Middle frontal gyrus (tissue), 1 donor: ENCODE results near the gene STMN1.
A peak's percentile ranks its signal among the peaks of the same experiment; 100 is the strongest.
"Not testable (repeated sequence)": the region's sequence is repeated elsewhere in the genome, so short reads cannot be mapped to it uniquely, and the experiment has no call there.

Experiments
- DNase-seq: peaks from one replicate; pipeline ENCODE4 v3.0.0-alpha.2; 2015; ENCODE audit warnings: low spot score; ENCODE audit errors: extremely low spot score

The STMN1 gene

GRCh38 chr1:25905680-25906643, at the start of gene STMN1:
TSS of gene STMN1 (minus strand) at chr1:25906419. CDS start at chr1:25904676, 1,743 bp downstream.
- DNase-seq = peak; percentile 89

DNA sequence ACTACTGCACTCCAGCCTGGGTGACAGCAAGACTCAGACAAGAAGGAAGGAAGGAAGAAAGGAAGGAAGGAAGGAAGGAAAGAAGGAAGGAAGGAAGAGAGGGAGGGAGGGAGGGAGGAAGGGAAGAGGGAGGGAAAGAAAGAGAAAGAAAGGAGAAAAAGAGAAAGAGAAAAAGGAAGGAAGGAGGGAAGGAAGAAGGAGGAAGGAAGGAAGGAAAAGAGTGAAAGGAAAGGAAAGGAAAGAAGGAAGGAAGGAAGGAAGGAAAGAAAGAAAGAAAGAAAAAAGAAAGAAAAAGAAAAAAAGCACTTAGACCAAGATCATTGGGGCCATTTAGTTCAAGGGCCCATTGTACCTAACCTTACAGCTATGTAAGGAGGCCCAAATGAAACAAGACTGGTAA, 49.3 kb upstream of the STMN1 start:
- DNase-seq = no peak

GRCh38 chr1:25954282-25954938, 48.2 kb upstream of the STMN1 start:
- DNase-seq = no peak

DNA sequence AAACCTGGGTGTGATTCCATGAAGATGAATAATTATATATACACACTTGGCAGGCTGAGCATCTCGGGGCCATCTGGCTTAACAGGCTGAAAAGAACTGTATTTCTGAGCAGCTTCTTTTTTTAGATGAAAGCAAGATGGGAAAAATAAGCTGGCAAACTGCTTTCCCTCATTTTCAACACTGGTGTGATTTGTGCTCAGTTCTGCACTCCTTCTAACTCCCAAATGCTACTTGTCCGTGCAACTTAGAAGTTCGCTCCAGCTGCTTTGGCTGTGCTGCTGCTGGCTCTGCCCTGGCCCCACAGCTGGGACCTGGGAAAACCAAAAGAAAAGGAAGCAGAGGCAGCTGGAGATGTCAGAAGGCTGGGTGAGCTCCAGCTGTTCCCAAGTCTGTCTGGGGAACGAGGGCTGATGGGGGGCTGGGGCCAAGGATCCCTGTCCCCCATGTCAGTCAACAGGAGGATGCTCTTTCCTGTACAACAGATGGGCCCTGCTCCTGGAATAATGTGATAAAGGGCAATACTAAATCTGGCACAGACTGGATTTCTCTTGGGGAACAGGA, 46.7 kb upstream of the STMN1 start:
- peak; percentile 70 for DNase-seq

DNA sequence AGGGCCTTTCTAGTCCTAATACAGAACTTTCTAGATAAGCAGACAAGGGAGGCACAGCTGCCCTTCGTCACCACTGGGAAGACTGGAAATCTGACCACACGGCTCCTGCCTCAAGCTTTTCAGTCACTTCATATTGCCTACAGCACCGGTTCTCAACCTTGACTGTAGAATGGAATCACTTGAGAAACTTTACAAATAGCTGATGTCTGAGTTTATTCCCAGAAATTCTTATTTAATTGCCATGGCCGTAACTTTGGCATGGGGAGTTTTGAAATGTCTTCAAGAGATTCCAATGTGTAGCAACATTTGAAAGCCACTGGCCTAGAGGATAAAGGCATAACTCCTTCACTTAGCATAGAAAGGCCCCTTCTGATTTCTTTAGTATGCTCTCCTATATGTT, 42.4 kb upstream of the STMN1 start:
- DNase-seq = no peak

DNA sequence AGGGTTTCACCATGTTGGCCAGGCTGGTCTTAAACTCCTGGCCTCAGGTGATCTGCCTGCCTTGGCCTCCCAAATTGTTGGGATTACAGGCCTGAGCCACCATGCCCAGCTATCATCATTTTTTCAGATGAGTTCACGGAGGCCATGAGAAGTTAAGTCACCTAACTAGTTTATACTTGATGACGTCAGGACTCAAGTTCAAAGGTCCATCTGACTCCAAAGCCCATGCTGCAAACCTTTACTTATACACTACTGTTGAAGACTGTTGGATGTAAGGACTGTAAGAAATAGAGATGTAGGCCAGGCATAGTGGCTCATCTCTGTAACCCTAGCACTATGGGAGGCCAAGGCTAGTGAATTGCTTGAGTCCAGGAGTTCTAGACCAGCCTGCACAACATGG, 40.8 kb upstream of the STMN1 start:
- DNase-seq = no peak

DNA sequence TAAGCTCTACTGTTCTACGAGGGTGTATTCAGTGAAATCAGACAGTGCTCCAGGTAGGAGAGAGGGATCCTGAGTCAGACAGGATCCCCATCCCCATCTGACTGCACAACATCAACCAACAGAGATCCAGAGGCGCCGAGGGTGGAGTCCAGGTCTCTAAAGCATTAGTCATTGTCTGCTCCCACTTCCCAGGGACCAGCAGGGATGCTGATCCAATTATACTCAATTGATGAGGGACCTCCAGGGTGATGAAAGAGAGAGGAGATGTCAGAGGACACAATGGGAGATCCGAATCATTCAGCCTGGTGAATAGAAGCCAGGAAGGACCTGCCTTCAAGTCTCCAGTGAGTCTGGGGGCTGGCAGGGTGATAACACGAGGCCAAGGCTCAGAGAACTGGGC, 39.5 kb upstream of the STMN1 start:
- no peak for DNase-seq

DNA sequence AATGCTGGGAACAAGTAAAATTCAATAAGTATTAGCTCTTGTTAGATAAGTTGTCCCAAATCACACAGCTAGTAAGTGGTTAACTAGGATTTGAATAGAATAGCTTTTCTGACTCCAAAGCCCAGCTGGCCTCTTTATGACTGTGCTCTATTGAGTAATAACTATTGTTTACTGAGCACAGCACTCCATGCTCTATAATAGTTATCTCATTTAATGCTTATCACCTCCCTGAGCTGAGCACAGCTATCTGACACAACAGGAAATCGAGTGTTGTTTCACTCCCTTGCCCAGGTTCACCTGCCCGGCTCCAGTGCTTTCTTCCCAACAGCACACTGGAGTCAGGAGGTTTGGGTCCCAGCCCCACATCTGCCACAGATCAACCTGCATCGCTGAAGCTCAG, 38.8 kb upstream of the STMN1 start:
- no peak for DNase-seq

DNA sequence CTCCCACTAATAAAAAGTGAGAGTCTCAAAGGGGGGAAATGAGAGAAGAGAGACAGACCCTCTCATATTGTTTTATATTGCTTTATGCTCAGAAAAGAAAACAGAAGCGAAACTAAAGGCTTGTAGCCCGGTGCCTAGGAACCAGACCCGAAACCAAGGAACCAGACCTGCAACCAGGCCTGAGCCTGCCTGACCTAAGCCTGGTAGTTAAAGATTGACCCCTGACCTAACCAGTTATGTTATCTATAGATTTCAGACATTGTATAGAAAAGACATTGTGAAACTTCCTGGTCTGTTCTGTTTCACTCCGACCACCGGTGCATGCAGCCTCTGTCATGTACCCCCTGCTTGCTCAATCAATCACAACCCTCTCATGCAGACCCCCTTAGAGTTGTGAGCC, 37.3 kb upstream of the STMN1 start:
- not testable (repeated sequence) for DNase-seq

DNA sequence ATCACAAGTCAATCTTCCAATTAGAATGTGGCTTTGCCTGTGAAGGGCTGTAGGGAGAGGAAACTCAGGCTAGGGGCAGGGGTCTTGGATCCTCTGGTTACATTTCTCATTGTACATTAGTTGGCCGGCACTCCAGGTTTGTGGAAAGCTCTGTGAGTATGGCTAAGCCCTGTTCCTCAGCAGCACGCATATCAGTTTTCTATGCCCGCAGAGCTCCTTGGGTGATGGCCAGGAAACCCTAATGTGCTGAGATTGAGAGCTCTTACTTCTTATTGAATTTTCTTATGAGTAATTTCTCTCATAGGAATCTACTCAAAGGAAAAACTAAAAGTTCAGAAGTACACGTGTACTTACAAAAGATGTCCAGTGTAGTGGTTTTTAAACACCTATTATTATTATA, 30.7 kb upstream of the STMN1 start:
- DNase-seq = no peak

DNA sequence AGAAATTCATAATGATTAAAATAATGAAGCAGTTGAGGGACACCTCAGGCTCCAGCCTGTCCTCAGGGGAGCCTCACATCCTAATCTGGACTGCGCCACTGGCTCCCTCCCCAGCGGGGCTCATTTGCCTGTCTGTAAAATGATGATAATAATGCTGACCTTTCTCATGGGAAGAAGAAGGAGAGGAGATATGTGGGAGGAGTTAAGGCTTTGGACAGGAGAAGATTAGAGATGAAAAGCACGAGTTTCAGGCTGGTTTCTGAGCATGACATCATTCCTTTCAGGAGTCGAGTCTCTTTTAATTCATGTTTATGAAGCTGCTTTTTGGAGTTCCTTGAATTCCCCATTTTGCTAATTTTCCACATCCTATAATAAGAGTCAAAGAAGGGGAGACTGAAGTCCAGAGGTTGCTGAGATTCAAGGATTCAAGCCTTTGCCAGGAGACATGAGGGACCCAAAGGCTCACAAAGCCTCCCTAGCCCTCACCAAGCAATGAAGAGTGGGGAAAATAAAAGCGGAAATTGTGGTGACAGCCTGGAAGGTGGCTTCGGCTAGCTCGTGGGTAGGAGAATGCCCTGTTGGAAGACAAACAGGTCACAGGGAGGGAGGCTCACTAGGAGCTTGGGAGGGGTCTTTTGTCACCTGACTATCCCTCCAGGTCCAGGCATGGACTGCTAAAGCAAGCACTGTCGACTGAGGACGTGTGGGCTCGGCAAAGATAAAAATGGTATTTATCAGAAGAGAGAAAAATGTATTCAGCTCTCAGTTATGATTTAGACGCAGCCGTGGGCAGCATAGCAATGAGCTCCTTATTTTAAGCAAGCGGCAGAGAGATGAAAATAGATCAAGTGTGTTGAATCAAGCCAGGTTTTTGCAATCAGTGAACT, 27.5 kb upstream of the STMN1 start:
- peak; percentile 81 for DNase-seq

- DNase-seq = not testable (repeated sequence)
These were observed 26.7 kb upstream of the STMN1 start for GRCh38 chr1:25932811-25933400.

GRCh38 chr1:25932321-25932720, 26.1 kb upstream of the STMN1 start:
- DNase-seq = no peak

GRCh38 chr1:25929016-25929415, 22.8 kb upstream of the STMN1 start:
- no peak for DNase-seq

- DNase-seq = no peak
These were observed 21.5 kb upstream of the STMN1 start for GRCh38 chr1:25927521-25928265.

DNA sequence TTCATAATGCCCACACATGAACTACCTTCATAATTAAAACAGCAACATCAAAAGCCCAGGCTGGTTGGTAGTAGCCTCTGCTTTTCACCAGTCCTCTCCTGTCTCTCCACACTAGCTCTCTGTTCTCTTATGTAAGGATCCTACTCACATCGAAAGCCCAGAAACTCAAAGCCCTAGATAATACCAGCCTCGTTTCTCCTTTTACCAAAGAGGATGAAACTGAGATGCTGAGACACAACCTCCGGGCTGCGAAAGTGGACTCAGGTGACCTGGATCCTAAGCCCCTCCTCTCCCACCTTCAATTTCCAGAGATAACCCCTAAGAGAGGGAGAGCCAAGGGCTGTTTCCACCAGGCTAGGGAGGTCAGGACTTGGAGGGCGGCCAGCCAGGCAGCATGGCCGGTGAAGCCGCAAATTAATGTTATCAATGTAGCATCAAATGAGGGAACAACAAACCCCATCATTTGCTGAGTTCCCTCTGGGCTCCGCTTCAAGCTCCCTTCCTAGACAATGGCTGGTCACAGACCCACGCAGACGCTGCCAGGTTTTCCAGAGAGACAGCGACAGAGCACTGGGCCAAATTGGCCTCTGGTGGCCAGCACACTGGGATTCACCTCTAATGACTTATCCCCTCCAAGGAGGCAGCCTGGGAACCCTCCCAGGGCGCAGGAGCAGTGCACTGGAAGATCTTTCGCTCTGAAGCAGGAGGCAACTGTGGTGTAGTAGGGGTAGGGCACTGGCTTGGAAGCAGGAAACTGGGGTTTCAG, 20.7 kb upstream of the STMN1 start:
- no peak for DNase-seq

DNA sequence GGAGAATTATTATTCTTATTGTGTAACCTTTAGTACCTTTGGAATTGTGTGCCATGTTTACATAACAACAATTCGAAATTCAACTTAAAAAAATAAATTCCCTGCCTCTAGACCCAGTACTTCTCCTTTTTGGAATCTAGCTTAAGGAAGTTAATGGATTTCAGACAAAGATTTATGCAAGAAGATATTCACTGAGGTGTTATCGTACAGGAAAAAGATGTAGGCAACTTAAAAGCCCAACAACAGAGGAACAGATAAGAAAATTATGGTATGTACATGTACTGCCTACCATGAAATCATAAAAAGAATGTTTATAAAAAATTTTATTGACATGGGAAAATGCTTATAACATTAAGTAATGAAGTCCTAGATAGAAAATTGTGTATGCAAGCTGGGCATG, 18.2 kb upstream of the STMN1 start:
- DNase-seq = no peak

GRCh38 chr1:25922971-25923552, 16.8 kb upstream of the STMN1 start:
- no peak for DNase-seq
